AG09309 (cell line): ENCODE data around the gene LARGE1.

Source experiments
- DNase-seq: peaks from one replicate; pipeline ENCODE4 v3.0.0-alpha.2; 2010; ENCODE audit warnings: low read depth
- H3K4me3 ChIP-seq: 2 replicates; pipeline ENCODE4 v1.5.1; 2011; ENCODE audit warnings: mild to moderate bottlenecking, low read depth, low read length, moderate library complexity; ENCODE audit not compliant: control insufficient read depth
- TF ChIP-seq, protein P1 (sequence below): IDR thresholded peaks from 2 replicates; pipeline ENCODE4 v1.5.1; 2011; ENCODE audit warnings: mild to moderate bottlenecking, low read depth, low read length, inconsistent platforms; ENCODE audit not compliant: insufficient read depth, control insufficient read depth; ENCODE audit errors: missing control alignments

The LARGE1 gene

DNA sequence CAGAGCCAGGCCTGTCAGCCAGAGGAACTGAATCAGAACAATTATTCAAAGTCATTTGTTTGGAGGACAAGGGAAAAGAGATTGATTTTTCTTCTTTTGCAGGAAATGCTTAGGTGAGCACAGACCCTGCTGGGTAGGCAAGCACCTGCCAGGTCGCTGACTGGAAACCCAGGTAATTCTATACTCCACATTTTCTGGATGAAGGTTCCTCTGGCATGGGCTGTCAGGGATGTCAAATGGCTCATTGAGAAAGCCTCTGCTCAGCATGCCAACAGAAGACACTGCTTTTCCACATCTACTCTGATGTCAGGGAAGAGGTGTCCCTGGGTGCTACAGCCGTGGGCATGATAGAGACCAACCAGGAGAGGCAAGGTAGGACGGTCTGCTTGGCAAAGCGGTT is 695.4 kb downstream of the LARGE1 start:
- no peak overlapping the region for H3K4me3 ChIP-seq
- TF ChIP-seq, protein P1, sequence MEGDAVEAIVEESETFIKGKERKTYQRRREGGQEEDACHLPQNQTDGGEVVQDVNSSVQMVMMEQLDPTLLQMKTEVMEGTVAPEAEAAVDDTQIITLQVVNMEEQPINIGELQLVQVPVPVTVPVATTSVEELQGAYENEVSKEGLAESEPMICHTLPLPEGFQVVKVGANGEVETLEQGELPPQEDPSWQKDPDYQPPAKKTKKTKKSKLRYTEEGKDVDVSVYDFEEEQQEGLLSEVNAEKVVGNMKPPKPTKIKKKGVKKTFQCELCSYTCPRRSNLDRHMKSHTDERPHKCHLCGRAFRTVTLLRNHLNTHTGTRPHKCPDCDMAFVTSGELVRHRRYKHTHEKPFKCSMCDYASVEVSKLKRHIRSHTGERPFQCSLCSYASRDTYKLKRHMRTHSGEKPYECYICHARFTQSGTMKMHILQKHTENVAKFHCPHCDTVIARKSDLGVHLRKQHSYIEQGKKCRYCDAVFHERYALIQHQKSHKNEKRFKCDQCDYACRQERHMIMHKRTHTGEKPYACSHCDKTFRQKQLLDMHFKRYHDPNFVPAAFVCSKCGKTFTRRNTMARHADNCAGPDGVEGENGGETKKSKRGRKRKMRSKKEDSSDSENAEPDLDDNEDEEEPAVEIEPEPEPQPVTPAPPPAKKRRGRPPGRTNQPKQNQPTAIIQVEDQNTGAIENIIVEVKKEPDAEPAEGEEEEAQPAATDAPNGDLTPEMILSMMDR: no peak
- DNase-seq: no peak
